Loucy (cell line): ENCODE measurements around the gene GALNT9.

ENCODE experiments used
- H2AFZ ChIP-seq: fragments of 200-600 bp; sonication (generic); 2 replicates; pipeline ENCODE4 v1.6.0; 2016; ENCODE audit warnings: antibody characterized with exemption, mild to moderate bottlenecking, low read length, moderate library complexity
- H3F3A ChIP-seq: fragments of 200-600 bp; 2 replicates; pipeline ENCODE4 v1.6.0; 2016; ENCODE audit warnings: antibody characterized with exemption, low read depth, mild to moderate bottlenecking
- H3K27me3 ChIP-seq: fragments of 200-600 bp; sonication (generic); 2 replicates; pipeline ENCODE4 v1.6.1; 2014; ENCODE audit warnings: low read length, mild to moderate bottlenecking; ENCODE audit not compliant: insufficient read depth, poor library complexity, severe bottlenecking
- H3K36me3 ChIP-seq: fragments of 200-600 bp; sonication (generic); 2 replicates; pipeline ENCODE4 v1.6.1; 2016; ENCODE audit warnings: low read length; ENCODE audit not compliant: insufficient read depth
- H3K4me1 ChIP-seq: fragments of 200-600 bp; sonication (generic); 2 replicates; pipeline ENCODE4 v1.5.1; 2014; ENCODE audit warnings: low read length, mild to moderate bottlenecking; ENCODE audit not compliant: insufficient read depth, poor library complexity, severe bottlenecking
- H3K4me2 ChIP-seq: fragments of 200-600 bp; sonication (generic); 2 replicates; pipeline ENCODE4 v1.6.0; 2014; ENCODE audit warnings: antibody characterized with exemption, low read length, low read depth, mild to moderate bottlenecking; ENCODE audit not compliant: poor library complexity, severe bottlenecking
- H3K4me3 ChIP-seq: fragments of 200-600 bp; sonication (generic); 2 replicates; pipeline ENCODE4 v1.5.1; 2014; ENCODE audit warnings: low read length, mild to moderate bottlenecking, mixed read lengths; ENCODE audit not compliant: poor library complexity, severe bottlenecking
- H3K79me2 ChIP-seq: fragments of 200-600 bp; sonication (generic); 2 replicates; pipeline ENCODE4 v1.6.1; 2014; ENCODE audit warnings: low read length; ENCODE audit not compliant: insufficient read depth
- H3K9ac ChIP-seq: fragments of 200-600 bp; sonication (generic); 2 replicates; pipeline ENCODE4 v1.6.0; 2014; ENCODE audit warnings: mild to moderate bottlenecking, low read depth, low read length, moderate library complexity; ENCODE audit not compliant: poor library complexity, severe bottlenecking
- H3K9me2 ChIP-seq: fragments of 200-600 bp; sonication (generic); replicated peaks from 2 replicates; pipeline ENCODE4 v1.6.1; 2016; ENCODE audit warnings: low read depth, low read length, mixed read lengths
- H3K9me3 ChIP-seq: fragments of 200-600 bp; sonication (generic); 2 replicates; pipeline ENCODE4 v1.6.1; 2014; ENCODE audit warnings: mild to moderate bottlenecking, antibody characterized with exemption, low read length, low read depth; ENCODE audit not compliant: insufficient read depth
- H4K20me1 ChIP-seq: fragments of 200-600 bp; sonication (generic); 2 replicates; pipeline ENCODE4 v1.6.0; 2014; ENCODE audit warnings: antibody characterized with exemption, low read length, mild to moderate bottlenecking; ENCODE audit not compliant: insufficient read depth, poor library complexity, severe bottlenecking
- EZH2phosphoT487 ChIP-seq: fragments of 200-600 bp; IDR thresholded peaks from 2 replicates; pipeline ENCODE4 v1.6.1; 2018; ENCODE audit warnings: antibody characterized with exemption, mild to moderate bottlenecking, moderate library complexity, borderline replicate concordance
- TF ChIP-seq, protein P1 (sequence below): fragments of 200-600 bp; sonication (generic); conservative IDR thresholded peaks from 2 replicates; pipeline ENCODE4 v1.5.1; 2014; ENCODE audit warnings: mild to moderate bottlenecking, antibody characterized with exemption, low read length

GALNT9 gene

DNA sequence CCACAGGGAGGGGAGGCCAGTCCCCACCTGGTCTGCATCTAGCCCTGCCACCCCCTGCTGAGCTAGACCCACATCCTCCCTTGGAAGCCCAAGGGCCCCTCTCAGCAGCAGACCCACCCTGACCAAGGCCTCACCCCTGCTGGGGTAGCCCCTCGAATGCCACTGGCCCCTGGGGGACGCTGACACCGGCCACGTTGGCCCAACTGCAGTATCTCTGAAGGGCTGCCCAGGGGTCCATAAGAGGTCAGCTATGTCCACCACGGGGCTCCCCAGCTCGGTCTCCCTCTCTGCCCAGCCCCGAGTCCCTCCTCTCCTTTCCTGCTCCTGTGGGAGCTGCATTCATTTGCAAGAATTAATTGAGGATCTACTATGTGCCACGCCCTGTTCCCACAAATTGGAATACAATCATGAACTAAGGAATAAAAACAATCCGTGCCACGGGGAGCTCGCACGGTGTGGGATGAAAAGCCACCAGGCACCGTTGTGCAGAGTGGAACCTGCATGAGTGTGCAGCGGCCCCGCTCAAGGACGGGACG is 71.4 kb downstream of the GALNT9 start:
- H3K27me3 ChIP-seq, result no peaks in the 10 kb centered on the region
- H3K4me3 ChIP-seq, result no peak overlapping the region
- no peaks in the 10 kb centered on the region for H3K79me2 ChIP-seq
- H3K4me2 ChIP-seq, result no peak overlapping the region
- H3F3A ChIP-seq, result no peaks in the 10 kb centered on the region
- TF ChIP-seq, protein P1, sequence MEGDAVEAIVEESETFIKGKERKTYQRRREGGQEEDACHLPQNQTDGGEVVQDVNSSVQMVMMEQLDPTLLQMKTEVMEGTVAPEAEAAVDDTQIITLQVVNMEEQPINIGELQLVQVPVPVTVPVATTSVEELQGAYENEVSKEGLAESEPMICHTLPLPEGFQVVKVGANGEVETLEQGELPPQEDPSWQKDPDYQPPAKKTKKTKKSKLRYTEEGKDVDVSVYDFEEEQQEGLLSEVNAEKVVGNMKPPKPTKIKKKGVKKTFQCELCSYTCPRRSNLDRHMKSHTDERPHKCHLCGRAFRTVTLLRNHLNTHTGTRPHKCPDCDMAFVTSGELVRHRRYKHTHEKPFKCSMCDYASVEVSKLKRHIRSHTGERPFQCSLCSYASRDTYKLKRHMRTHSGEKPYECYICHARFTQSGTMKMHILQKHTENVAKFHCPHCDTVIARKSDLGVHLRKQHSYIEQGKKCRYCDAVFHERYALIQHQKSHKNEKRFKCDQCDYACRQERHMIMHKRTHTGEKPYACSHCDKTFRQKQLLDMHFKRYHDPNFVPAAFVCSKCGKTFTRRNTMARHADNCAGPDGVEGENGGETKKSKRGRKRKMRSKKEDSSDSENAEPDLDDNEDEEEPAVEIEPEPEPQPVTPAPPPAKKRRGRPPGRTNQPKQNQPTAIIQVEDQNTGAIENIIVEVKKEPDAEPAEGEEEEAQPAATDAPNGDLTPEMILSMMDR, result no peak
- no peak for TF ChIP-seq EZH2phosphoT487
- H2AFZ ChIP-seq, result no peak overlapping the region
- H3K4me1 ChIP-seq, result peaks cover 14% of the 10 kb centered on the region
- H3K9me3 ChIP-seq, result no peaks in the 10 kb centered on the region
- H4K20me1 ChIP-seq, result no peaks in the 10 kb centered on the region
- no peaks in the 10 kb centered on the region for H3K9me2 ChIP-seq
- H3K9ac ChIP-seq, result no peak overlapping the region
- H3K36me3 ChIP-seq, result no peaks in the 10 kb centered on the region

DNA sequence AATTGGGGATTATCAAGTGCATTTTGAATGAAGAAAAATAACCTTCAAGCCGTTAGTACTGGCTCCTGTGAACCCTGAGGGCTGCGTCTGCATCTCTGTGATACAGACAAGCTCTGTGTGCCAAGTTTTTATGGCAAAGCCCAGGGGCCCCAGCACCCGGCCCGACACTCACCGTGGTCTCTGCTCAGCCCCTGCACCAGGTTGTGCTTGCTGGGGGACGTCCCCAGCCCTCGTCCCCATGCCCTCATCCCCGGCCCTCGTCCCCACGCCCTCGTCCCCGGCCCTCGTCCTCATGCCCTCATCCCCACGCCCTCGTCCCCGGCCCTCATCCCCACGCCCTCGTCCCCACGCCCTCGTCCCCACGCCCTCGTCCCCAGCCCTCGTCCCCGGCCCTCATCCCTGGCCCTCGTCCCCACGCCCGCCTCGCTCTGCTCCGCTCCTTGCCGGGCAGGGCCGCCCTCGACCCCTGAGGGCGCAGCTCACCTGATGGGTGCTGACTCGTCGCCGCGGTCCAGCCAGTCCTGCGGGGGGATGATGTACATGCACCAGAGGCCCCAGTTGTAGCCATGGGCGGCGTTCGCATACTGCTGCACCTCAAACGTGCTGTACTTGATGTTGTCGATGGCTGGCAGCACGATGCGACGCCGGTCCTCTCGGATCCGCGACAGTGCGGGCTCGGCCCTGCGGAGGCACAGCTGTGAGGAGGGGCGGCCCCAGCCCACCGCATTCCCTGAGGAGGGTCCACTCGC is 72.0 kb downstream of the GALNT9 start:
- Histone ChIP-seq H3K79me2 (no peaks in the 10 kb centered on the region), H3F3A (no peaks in the 10 kb centered on the region), H3K9ac (no peak overlapping the region), H3K9me3 (no peaks in the 10 kb centered on the region), H2AFZ (no peak overlapping the region), H3K36me3 (no peaks in the 10 kb centered on the region), H4K20me1 (no peaks in the 10 kb centered on the region), H3K4me3 (no peak overlapping the region), H3K4me1 (peaks cover 14% of the 10 kb centered on the region), H3K27me3 (no peaks in the 10 kb centered on the region), H3K9me2 (no peaks in the 10 kb centered on the region), H3K4me2 (no peak overlapping the region)
- no peak for TF ChIP-seq EZH2phosphoT487
- TF ChIP-seq, protein P1, result no peak

DNA sequence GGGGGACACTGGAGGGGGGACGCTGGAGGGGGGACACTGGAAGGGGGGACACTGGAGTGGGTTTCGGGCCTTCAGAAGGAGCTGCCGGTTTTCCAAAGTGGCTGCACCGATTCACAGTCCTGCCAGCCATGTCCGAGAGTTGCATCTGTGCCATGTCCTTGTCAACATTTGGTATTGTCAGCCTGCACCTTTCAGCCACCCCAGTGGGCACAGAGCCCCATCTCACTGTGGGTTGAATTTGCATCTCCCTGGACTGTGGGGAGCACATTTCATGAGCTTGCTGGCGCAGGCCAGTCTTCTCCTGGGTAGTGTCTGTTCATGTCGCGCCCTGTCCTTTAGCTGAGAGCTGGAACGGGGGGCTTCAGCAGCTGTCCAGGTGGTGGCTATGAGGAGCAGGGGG is 72.7 kb downstream of the GALNT9 start:
- no peaks in the 10 kb centered on the region for H4K20me1 ChIP-seq
- no peaks in the 10 kb centered on the region for H3K27me3 ChIP-seq
- TF ChIP-seq EZH2phosphoT487, result no peak
- TF ChIP-seq, protein P1, result no peak
- no peaks in the 10 kb centered on the region for H3K79me2 ChIP-seq
- H3F3A ChIP-seq, result no peaks in the 10 kb centered on the region
- no peaks in the 10 kb centered on the region for H3K36me3 ChIP-seq
- no peaks in the 10 kb centered on the region for H3K9me2 ChIP-seq
- no peak overlapping the region for H3K4me2 ChIP-seq
- no peaks in the 10 kb centered on the region for H3K9me3 ChIP-seq
- no peak overlapping the region for H3K4me3 ChIP-seq
- H2AFZ ChIP-seq, result no peak overlapping the region
- H3K4me1 ChIP-seq, result peaks cover 14% of the 10 kb centered on the region
- H3K9ac ChIP-seq, result no peak overlapping the region
